Muscle of back (tissue), 11 donors: Measurements from ENCODE around the gene LOXL1. TPM values are rescaled to one million over a fixed set of nuclear protein-coding genes. Genes with fewer than 3 reads are reported as not detected.
"Not testable (repeated sequence)": the region's sequence is repeated elsewhere in the genome, so short reads cannot be mapped to it uniquely, and the experiment has no call there.

Experiments
- DNase-seq, 3 donors: peaks; one replicate each; pipeline versions ENCODE4 v3.0.0 to v3.0.0-alpha.2; 2013
- polyA plus RNA-seq, 10 donors: library from polyadenylated mRNA; unstranded; fragments of 120-200 nt; gene quantifications; one replicate each; pipeline ENCODE4 v1.2.1, GENCODE V29; 2013; ENCODE audit not compliant: insufficient read length in 10 of 10

LOXL1 gene
- polyA plus RNA-seq, 10 donors, result 26.3 to 57.9 (median 34.6) TPM

GRCh38 chr15:73950831-73951561 is 24.7 kb downstream of the LOXL1 start:
- peak; percentile 91 to 95 (median 91) for DNase-seq

DNA sequence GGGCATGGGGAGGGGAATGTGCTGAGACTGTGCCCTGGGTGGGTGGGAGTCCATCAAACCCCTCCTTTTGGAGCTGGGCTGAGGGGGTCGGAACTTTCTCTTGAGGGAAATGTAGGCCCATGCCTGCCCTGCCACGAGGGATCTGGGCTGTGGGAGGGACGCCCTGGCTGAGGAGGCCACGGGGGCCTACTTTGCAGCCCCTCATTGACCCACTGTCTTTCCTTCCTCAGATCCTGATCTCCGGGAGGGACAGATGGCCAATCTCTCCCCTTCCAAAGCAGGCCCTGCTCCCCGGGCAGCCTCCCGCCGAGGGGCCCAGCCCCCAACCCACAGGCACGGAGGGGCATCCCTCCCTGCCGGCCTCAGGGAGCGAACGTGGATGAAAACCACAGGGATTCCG is 25.3 kb downstream of the LOXL1 start:
- no peak for DNase-seq

DNA sequence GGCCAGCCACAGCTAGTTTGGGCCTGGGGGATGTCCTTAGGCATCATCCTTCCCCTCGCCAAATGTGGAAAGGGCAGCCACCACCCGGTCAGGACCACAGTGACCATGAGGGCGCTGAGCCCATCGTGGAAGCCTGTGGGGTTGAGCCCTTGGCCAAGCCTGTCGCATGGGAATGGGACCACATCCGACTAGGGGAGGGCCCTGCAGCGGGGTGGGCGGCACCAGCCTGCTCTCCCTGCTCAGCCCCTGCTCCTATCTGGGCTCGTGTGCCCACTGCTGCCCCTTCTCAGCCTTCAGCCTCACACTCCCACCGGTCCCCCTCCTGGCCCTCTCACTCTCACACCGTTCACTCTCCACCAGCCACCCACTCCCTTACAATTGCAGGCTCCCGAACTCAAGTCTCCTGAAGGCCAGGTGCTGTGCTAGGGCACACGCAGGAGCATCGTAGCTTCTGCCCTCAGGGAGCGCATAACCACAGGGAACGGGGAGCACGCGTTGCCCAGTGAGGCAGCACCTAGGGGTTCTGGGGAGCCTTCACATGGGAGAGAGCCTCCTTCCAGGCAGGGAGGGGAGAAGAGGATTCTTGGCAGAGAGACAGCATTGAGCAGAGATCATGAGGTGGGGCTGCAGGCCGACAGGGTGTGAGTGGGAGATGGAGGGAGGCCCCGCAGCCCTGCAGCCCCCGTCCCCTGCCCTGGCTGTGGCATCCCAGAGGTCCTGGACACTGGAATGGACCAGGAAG is 26.1 kb downstream of the LOXL1 start:
- no peak for DNase-seq

DNA sequence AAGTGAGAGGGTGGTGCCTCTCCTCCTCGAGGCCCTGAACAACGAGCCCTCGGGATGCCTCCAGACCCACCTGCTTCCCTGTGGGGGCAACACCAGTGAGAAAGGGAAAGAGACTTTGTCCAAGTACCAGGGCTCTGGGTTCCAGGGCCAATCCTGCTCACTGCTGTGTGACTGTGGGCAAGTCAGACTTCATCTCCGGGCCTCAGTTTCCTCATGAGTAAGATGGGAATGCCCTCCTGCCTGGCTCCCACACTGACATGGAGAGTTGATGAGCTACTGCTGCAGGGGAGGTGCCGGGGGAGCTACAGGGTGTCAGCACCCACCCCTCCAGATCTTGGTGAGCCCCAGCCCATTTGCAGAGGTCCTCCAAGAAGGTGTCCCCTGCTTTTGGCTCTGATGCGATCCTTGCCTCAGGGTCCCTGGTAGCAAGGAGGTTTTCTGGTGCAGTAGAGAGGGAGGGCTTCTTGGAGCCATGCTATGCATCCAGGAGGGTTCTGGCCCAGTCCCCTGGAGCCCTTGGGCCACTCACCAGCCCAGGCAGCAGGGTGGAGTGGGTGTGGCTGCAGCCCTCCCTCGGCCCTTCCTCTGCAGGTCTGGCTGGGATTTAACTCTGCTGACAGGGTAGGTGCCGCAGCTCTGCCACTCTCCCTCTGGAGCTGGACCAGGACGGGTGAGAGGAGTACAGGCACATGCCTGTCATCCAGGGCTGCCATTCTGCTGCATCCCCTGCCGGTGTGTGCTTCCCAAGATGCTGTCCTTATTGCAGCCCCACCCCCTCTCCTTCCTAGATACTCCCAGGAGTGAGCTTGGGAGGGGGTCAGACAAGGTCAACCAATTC is 26.9 kb downstream of the LOXL1 start:
- DNase-seq, result no peak

GRCh38 chr15:73954188-73955145 is 28.2 kb downstream of the LOXL1 start:
- DNase-seq, result no peak

GRCh38 chr15:73955326-73955725 is 29.1 kb downstream of the LOXL1 start:
- no peak for DNase-seq

- no peak for DNase-seq
These were observed 29.8 kb downstream of the LOXL1 start for GRCh38 chr15:73955861-73956742.

- DNase-seq, result no peak
These were observed 30.5 kb downstream of the LOXL1 start for GRCh38 chr15:73956743-73957135.

DNA sequence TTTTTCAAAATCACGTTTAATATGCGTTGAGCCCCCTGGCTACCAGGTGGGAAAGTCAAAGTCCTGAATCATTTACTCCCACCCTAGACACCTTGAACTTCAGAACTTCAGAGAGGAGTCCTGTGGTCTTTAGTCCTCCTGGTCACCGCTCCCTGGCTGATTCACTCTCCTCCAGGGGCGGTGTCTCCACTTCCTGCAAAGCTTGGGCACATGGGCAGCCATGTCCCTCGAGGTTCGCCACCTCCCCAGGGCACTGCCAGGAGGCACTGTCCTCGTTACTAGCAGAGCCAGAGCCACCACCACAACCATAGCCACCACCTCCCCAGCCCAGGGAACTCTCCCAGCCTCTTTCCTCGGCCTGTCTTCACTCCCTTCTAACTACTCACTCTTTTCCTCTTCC is 31.0 kb downstream of the LOXL1 start:
- DNase-seq, result no peak

DNA sequence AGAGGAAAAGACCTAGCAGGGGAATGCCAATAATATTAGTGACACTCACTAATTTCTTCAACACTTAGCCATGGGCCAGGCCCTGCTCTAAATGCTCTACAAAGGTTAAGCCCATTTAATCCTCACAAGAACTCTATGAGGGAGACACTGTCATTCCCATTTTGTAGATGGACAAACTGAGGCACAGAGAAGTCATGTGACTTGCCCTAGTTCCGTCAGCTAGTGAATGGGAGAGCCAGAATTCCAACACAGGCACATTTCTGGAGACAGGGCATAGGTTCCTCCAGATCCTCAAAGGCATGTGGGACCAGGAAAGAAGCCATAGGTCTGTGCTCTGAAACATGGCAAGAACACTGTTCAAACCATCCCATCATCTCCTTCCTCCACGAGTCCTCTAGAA is 31.5 kb downstream of the LOXL1 start:
- DNase-seq, result no peak

GRCh38 chr15:73959012-73959581 is 32.8 kb downstream of the LOXL1 start:
- DNase-seq, result peak in 1 of 3 donors; percentile 59

DNA sequence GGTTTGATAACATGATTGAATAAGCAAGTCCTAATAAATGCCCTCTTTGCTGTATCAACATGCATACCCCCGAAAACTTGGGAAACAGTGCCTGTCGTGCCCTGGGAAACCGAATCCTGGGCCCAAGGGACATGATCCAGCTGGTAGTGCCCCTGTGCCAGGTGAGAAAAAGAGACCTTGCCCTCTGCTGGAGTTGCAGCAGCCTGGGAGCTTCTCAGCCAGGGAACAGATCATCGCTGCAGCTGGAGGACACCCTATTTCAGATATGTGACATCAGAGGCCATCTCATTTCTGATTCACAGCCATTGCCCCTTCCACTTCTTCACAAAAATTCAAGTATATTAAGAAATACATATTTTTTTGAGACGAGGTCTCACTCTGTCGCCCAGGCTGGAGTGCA is 33.5 kb downstream of the LOXL1 start:
- no peak for DNase-seq

GRCh38 chr15:73960472-73961070 is 34.3 kb downstream of the LOXL1 start:
- not testable (repeated sequence) for DNase-seq

GRCh38 chr15:73962433-73962832 is 36.2 kb downstream of the LOXL1 start:
- DNase-seq, result no peak

DNA sequence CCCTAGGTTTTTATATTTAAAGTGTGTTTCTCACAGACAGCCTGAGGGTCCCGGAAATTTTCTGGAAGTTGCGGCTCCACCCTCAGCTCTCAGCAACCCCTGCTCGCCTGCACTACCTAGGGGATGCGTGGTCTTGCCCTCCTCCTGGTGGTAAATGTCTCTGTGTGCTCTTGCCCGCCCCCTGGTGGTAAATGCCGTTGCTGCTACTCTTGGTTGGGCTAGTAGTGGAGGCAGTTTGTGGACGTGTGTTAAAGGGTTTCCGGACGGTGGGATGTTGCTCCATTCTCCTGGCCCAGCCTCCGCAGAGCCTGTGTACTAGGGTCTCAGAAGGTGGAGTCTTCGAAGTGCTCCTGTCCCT is 38.5 kb downstream of the LOXL1 start:
- peak; percentile 59 to 80 (median 75) for DNase-seq

GRCh38 chr15:73965094-73965757 is 39.0 kb downstream of the LOXL1 start:
- DNase-seq, result no peak

DNA sequence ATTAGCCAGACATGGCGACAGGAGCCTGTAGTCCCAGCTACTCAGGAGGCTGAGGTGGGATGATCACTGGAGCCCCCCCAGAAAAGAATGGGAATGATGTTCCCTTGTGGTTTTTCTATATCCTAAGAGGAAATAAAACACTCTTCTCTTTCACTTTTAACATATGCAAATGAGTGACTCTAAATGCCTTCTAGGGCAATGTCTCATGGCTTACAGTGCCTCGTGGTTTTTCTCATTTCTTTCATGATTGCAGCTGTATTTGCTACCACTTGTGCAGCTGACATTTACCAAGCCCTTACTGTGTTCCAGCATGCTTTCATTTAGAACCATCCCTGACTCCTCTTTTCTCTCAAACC is 39.5 kb downstream of the LOXL1 start:
- no peak for DNase-seq

DNA sequence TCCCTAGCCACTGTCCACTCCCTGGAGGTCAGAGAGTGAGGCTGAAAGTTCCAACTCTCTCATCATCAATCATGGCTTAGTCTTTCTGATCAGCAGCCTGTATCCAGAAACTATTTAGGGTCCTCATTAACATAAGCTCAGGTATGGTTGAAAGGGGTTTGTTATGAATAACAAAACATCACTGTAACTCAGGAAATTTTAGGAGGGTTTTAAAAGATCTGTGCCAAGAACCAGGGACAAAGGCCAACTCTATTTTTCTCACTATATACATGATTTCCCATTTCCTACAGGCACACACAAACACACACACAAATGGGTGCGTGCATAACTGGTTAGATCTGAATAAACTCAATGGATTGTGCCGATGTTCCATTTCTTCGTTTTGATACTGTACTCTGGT is 42.2 kb downstream of the LOXL1 start:
- no peak for DNase-seq

GRCh38 chr15:73969151-73969759 is 43.0 kb downstream of the LOXL1 start:
- no peak for DNase-seq
